ENCODE data around the gene MFSD2B.

The MFSD2B gene

DNA sequence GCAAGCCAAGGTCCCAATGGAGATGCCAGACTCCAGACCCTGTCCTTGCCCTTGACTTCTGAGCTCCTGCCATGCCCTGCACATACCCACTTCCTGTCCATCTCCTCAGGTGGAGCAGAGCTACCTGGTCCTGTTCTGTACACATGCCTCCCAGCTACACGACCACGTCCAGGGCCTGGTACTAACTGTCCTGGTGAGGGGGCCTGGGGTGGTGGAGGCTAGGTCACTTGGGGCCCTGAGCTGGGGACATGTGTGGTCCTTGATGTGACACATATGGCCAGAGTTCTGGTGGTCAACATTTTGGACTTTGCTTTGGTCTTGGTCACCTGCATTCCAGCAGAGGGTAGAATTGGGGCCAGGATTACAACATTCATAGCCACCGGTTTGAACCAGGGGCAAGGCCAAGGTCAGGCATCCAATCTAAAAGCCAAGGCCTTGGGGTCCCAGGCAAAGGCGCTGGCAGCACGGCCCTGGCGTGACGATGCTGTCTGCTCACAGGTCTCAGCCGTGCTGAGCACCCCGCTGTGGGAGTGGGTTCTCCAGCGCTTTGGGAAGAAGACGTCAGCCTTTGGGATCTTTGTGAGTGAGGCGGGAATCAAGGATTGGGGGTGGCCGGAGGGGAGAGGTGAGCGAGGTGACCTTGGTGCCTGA lies 12.6 kb downstream of the MFSD2B start:
- ATAC-seq (ENCODE audit: low read depth) (no peak), DNase-seq (ENCODE audit: low spot score) (no peak)
- H3K4me3 ChIP-seq (ENCODE audit: severe bottlenecking), result no peak overlapping the region
- no peak for TF ChIP-seq CTCF (IDR thresholded peaks at IDR 0.05; ENCODE audit: poor library complexity, severe bottlenecking)
- H3K4me1 ChIP-seq (ENCODE audit: insufficient read depth, poor library complexity, severe bottlenecking), result no peaks in the 10 kb centered on the region
- H3K36me3 ChIP-seq (ENCODE audit: low read depth), result no peaks in the 10 kb centered on the region; the same call in 1 of the 2 replicates
- no peaks in the 10 kb centered on the region for H3K9me3 ChIP-seq (ENCODE audit: severe bottlenecking)
- no peak overlapping the region for H3K27ac ChIP-seq (ENCODE audit: poor library complexity, severe bottlenecking)
- no peaks in the 10 kb centered on the region for H3K27me3 ChIP-seq (ENCODE audit: insufficient read depth, poor library complexity, severe bottlenecking)

DNA sequence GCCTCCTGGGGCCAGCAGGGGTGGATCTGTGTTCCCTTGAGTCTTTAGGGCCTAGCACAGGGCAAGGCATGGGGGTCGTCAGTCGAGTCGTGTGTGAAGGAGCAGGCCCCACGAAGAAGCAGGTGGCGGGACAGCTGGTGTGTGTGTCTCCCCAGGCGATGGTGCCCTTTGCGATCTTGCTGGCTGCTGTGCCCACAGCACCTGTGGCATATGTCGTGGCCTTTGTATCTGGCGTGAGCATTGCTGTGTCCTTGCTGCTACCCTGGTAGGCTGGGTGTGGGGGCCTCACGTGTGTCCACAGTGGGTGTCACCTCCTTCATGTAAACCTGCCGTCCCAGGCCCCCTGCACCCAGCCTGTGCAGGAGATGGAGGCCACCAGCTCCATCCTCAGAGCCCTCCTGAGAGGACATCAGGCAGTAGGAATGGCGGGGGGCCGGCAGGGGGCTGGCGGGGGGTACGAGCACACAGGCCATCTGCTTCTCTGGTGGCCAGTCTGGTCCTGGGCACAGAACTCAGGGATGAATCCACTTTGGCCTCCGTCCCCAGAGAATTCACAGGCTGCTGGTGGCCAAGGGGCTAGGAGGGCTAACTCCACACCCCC lies 13.2 kb downstream of the MFSD2B start:
- DNase-seq (ENCODE audit: low spot score) (no peak), ATAC-seq (ENCODE audit: low read depth) (no peak)
- Histone ChIP-seq H3K27me3 (ENCODE audit: insufficient read depth, poor library complexity, severe bottlenecking) (no peaks in the 10 kb centered on the region), H3K4me1 (ENCODE audit: insufficient read depth, poor library complexity, severe bottlenecking) (no peaks in the 10 kb centered on the region), H3K27ac (ENCODE audit: poor library complexity, severe bottlenecking) (no peak overlapping the region), H3K4me3 (ENCODE audit: severe bottlenecking) (no peak overlapping the region), H3K9me3 (ENCODE audit: severe bottlenecking) (no peaks in the 10 kb centered on the region), H3K36me3 (ENCODE audit: low read depth) (no peaks in the 10 kb centered on the region; the same call in 1 of the 2 replicates)
- TF ChIP-seq CTCF (IDR thresholded peaks at IDR 0.05; ENCODE audit: poor library complexity, severe bottlenecking), result no peak

GRCh38 chr2:24024018-24024417 lies 14.1 kb downstream of the MFSD2B start:
- no peak for ATAC-seq (ENCODE audit: low read depth)
- Histone ChIP-seq H3K9me3 (ENCODE audit: severe bottlenecking) (no peaks in the 10 kb centered on the region), H3K4me1 (ENCODE audit: insufficient read depth, poor library complexity, severe bottlenecking) (no peaks in the 10 kb centered on the region), H3K27me3 (ENCODE audit: insufficient read depth, poor library complexity, severe bottlenecking) (no peaks in the 10 kb centered on the region), H3K27ac (ENCODE audit: poor library complexity, severe bottlenecking) (no peak overlapping the region), H3K36me3 (ENCODE audit: low read depth) (peaks cover 5% of the 10 kb centered on the region; the same call in 1 of the 2 replicates), H3K4me3 (ENCODE audit: severe bottlenecking) (no peak overlapping the region)
- no peak for DNase-seq (ENCODE audit: low spot score)
- no peak for TF ChIP-seq CTCF (IDR thresholded peaks at IDR 0.05; ENCODE audit: poor library complexity, severe bottlenecking)

DNA sequence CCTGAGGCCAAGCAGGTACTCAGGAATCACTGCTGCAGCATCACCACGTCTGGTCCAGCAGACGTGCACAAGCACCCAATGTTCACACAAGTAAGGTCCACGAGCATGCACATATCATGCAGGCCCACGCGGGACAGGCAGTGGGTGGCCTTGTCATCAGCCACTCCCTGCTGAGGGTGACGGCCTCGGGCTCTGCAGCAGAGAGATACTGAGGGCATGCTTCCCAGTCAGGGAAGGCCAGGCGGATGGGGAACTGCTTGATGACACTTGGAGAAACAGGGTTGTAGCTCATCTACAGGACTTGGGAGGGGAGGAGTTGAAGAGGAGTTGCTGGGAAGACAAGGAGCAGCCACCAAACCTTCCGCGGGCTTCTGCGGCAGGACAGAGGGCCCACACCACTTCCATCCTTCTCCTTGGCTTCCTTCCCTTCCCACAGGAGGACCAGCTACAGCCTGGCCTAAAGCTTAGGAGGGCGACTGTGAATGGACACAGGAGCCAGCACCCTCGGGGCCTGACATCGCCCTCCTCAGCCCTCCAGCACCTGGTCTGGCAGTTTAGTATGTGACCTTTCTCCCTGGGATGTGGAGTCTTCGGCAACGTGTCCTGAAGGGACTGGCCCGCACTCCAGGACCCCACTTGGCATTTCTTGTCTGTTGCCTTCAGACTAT lies 15.2 kb downstream of the MFSD2B start:
- no peaks in the 10 kb centered on the region for H3K27me3 ChIP-seq (ENCODE audit: insufficient read depth, poor library complexity, severe bottlenecking)
- no peaks in the 10 kb centered on the region for H3K4me1 ChIP-seq (ENCODE audit: insufficient read depth, poor library complexity, severe bottlenecking)
- TF ChIP-seq CTCF (IDR thresholded peaks at IDR 0.05; ENCODE audit: poor library complexity, severe bottlenecking), result no peak
- DNase-seq (ENCODE audit: low spot score) (no peak), ATAC-seq (ENCODE audit: low read depth) (no peak)
- no peak overlapping the region for H3K27ac ChIP-seq (ENCODE audit: poor library complexity, severe bottlenecking)
- H3K9me3 ChIP-seq (ENCODE audit: severe bottlenecking), result no peaks in the 10 kb centered on the region
- peaks cover 16% of the 10 kb centered on the region; the same call in 1 of the 2 replicates for H3K36me3 ChIP-seq (ENCODE audit: low read depth)
- H3K4me3 ChIP-seq (ENCODE audit: severe bottlenecking), result no peak overlapping the region

Data from RWPE2 (cell line).